Right ventricle myocardium superior (tissue), 1 donor: ENCODE data around the gene CENPA. TPM values are rescaled to one million over a fixed set of nuclear protein-coding genes. Genes with fewer than 3 reads are reported as not detected.
A peak's percentile ranks its signal among the peaks of the same experiment; 100 is the strongest.
"Not testable (repeated sequence)": the region's sequence is repeated elsewhere in the genome, so short reads cannot be mapped to it uniquely, and the experiment has no call there.

Source experiments
- ATAC-seq: fragments of 200-7000 bp; cut with Tn5 transposase; one replicate; pipeline ENCODE4 v1.9.1; 2020; ENCODE audit warnings: mild to moderate bottlenecking; ENCODE audit not compliant: poor library complexity
- DNase-seq: peaks from one replicate; pipeline ENCODE4 v3.0.0-alpha.2; 2020
- intact Hi-C: fragments of 100-400 bp; cut with DNase I; formaldehyde crosslinking; loops from one replicate; pipeline ENCODE4 v1.11.2; 2022
- total RNA-seq: library from RNA; stranded (reverse); fragmentation: NEBNext Ultra II Directional; extraction: Animal tissue kit (Norgen Biotek cat#: 25700); gene quantifications from one replicate; pipeline ENCODE4 v1.2.1, GENCODE V29; 2021
- donor health status: DM: no; HTN: yes; CAD: no; lungs with severe emphysema.

The CENPA gene
- total RNA-seq, 1 donor from 2014 or later, result 0.51 TPM

GRCh38 chr2:26778507-26778906 is 7.3 kb upstream of the CENPA start:
- ATAC-seq (no peak), DNase-seq (no peak)
- intact Hi-C loops, result no loop called here

GRCh38 chr2:26780203-26780760 is 5.6 kb upstream of the CENPA start:
- DNase-seq (peak; percentile 28), ATAC-seq (no peak)
- intact Hi-C loops, result no loop called here

GRCh38 chr2:26782876-26783704 is 2.8 kb upstream of the CENPA start:
- DNase-seq (no peak), ATAC-seq (no peak)
- intact Hi-C loops, result no loop called here

GRCh38 chr2:26784570-26785234 is 1.2 kb upstream of the CENPA start:
- DNase-seq, result no peak
- ATAC-seq, result no peak
- intact Hi-C loops, result no loop called here

- peak; percentile 8 for ATAC-seq
- no peak for DNase-seq
- intact Hi-C loops, result no loop called here
Observed at GRCh38 chr2:26786207-26787028, 562 bp downstream of the CENPA start.

- no peak for DNase-seq
- intact Hi-C loops, result no loop called here
- peak; percentile 38 for ATAC-seq
Observed at GRCh38 chr2:26792720-26793119, 6.9 kb downstream of the CENPA start.

GRCh38 chr2:26793518-26793917 is 7.7 kb downstream of the CENPA start:
- intact Hi-C loops, result no loop called here
- no peak for ATAC-seq
- no peak for DNase-seq

- intact Hi-C loops, DNase-seq, ATAC-seq: not testable (repeated sequence)
Observed at GRCh38 chr2:26795135-26795534, 9.3 kb downstream of the CENPA start.

GRCh38 chr2:26801328-26801727 is 15.5 kb downstream of the CENPA start:
- no peak for ATAC-seq
- intact Hi-C loops, result no loop called here
- DNase-seq, result no peak

GRCh38 chr2:26801796-26802195 is 15.9 kb downstream of the CENPA start:
- no peak for ATAC-seq
- intact Hi-C loops, result no loop called here

GRCh38 chr2:26805241-26805676 is 19.4 kb downstream of the CENPA start:
- intact Hi-C loops, result no loop called here
- ATAC-seq, result no peak
- no peak for DNase-seq

More at GRCh38 chr2:26801796-26802195, 15.9 kb downstream of the CENPA start:
- DNase-seq, result no peak

- no peak for DNase-seq
- ATAC-seq, result no peak
- intact Hi-C loops, result no loop called here
Observed at GRCh38 chr2:26807788-26808460, 22.1 kb downstream of the CENPA start.

GRCh38 chr2:26809211-26809610 is 23.4 kb downstream of the CENPA start:
- intact Hi-C loops, result no loop called here
- ATAC-seq, result no peak
- no peak for DNase-seq

GRCh38 chr2:26809876-26810577 is 24.2 kb downstream of the CENPA start:
- intact Hi-C loops, result no loop called here
- DNase-seq, result no peak
- no peak for ATAC-seq

- ATAC-seq (no peak), DNase-seq (no peak)
- intact Hi-C loops, result no loop called here
Observed at GRCh38 chr2:26811261-26811660, 25.4 kb downstream of the CENPA start.

- intact Hi-C loops, result no loop called here
- no peak for ATAC-seq
- no peak for DNase-seq
Observed at GRCh38 chr2:26811791-26812694, 26.2 kb downstream of the CENPA start.

GRCh38 chr2:26812731-26813130 is 26.9 kb downstream of the CENPA start:
- DNase-seq (no peak), ATAC-seq (no peak)
- intact Hi-C loops, result no loop called here
